ENCODE measurements around the gene DDR2.
"Not testable (repeated sequence)": the region's sequence is repeated elsewhere in the genome, so short reads cannot be mapped to it uniquely, and the experiment has no call there.

Gene DDR2

DNA sequence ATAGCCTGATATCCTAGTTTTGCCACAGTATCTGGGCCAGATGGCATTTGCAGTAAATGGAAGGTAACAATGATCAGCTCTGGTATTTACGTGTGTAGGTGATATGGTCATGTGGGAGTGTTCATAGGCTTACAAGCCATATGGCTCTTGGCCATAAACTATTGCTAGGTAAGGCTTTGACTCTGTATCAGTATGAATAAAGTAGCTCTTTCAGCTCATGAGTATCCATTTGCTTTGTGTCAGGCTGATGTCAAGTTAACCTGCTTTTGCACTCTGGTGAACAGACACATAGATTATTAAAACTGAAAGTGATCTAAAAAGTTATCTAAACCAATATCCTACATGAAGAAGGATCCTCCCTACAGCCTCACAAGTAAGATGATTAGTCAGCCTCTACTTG lies 69.0 kb downstream of the DDR2 start:
- no peak for DNase-seq

DNA sequence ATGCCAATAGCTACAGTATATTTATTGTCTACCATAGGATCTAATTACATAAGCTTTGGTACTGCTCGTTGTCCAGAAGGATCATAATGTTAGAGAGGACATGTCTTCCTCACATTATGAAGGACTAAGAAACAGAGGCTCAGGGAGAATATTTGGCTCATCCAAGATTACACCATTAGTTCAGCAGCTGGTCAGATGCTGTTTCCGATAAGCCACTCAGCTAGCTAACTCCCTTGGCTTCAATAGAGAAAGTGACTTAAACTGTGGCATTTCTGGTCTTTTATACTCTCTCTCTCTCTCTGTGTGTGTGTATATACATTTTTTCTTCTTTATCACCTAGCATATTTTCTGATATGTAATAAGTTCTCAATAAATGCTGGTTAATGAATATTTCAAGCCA lies 70.4 kb downstream of the DDR2 start:
- no peak for DNase-seq

DNA sequence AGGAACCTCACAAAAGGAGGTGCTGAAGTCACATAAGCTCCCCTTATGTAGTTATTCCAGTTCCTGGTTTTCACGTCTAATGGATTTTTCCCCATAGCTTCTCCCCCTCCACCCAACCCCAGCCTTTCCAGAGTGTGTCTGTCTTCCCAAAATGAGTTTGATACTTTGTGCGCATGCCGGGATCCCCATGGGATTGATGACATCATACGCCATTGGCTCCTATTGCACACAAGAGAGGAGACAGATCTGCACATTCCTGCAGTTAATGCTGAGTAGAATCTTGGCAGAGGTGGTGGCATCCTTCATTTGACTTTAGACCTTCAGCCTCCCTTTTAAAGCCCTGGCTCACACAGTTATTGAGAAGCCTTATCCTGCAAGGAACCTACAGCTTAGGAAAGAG lies 71.4 kb downstream of the DDR2 start:
- DNase-seq: no peak

DNA sequence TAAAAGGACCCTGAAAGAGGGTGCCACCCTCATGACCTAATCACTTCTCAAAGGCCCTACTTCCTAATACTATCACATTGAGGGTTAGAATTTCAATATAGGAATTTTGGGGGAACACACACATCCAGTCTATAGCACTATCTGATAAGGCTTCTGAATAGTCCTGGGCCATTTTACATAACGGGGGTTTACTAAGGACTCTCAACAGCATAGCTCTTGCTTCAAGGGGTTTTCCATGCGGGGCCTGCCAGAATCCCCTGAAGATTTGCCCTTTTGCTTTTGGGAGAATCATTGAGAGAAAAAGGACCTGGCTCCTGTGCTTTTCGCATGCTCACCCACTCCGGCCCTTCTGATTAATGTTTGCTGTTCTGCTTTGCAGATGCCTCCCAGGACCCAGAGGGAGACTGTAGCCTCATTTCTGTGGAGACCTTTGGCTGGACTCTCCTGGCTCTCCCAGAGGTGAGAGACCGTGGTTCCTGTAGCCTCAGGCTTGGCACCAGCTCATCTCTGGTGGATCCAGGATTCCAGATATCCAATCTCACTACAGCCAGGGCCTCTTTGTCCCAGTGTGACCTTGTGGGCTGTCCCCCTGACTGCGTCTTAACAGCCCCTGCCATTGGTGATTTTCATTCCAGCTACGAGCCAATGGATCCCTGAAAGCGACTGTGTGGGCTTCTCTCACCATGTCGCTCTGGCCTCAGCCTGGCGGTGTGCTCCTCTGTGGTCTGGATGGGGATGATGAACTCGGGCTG lies 72.6 kb downstream of the DDR2 start:
- DNase-seq: no peak

DNA sequence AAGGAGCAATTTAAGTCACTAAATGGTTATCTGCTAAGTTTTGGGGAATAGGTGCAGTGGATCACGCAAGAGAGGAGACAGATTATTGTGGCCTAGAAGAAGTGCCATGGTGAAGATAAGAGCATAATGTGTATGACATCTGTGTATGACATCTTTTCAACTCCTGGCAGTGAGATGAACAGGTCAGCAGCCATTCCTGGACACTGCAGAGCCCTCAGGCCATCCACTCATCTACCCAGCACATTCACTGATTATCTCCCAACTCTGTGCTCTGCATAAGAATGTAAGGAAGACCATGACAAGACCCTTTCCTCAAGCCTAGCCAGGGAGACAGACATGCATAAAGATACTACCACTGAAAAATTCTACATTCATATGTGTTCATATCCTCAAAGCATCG lies 73.7 kb downstream of the DDR2 start:
- DNase-seq: no peak

DNA sequence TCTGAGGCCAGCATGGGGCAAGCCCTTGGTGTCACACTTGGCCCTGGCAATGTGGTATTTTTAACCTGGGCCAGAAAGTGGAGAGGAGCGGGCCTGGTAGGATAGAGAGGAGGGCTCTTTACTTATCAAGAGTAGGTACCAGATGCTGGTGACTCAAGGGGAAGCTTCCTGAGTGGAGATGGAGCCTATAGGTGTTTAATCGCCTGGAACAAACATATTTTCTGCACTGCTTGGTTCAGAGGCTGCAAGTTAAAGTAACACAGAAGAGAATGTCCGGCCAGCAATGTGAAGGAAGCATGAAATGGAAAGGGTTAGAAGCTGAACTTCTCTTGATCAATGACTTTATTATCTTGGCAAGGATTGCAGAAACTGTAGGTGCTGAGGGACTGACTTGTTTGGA lies 74.3 kb downstream of the DDR2 start:
- no peak for DNase-seq

DNA sequence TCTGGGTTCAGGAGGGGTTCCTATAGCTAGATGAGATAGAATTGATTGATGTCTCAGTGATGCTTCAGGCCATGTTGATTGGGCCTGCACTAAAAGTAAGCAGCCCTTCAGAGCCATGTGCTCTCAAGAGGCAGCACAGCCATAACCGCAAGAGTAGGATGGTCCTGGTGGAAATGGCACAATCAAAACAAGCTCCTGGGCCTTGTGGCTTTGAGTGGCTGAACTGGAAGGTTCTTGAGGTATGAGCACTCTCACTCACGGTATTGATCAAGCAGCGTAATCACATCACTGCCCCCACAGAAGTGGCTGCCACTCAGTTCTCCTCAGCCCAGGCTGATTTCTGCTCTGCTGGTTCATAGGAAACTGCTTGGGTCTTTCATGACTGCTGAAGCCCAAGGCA lies 76.0 kb downstream of the DDR2 start:
- DNase-seq: no peak

DNA sequence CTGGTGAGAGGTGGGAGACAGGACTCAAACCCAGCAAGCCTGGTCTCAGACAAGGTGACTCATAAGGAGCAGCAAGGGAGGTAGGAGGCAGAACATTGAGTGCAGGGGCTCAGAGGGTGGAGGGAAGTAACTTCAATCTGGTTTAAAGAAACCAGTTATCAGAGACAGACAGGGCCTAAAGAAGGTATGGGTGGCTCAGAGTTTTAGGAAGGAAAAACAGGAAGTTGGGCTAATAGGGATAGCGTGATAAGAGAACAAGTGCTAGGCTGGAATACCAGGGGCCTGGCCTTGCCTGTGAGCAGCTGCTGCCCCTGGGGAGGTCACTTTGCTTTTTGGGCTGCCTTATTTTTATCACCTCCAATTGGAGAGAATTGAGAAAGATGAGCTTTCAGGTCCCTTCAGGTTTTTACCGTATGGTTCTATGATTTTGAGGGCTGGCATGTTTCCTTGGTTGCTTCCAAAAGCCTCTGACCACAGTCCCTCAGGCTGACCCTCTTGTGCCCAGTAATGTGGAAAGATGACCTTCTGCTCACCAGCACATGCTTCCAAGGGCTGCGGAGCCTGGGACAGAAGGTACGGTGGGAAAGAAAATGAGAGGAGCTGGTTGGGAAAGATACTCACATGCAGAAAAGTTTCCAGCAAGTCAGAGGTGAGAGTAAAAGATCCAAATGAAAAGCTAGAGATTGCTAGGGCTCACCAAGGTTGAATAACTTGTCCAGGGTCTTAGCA lies 77.0 kb downstream of the DDR2 start:
- DNase-seq: no peak

DNA sequence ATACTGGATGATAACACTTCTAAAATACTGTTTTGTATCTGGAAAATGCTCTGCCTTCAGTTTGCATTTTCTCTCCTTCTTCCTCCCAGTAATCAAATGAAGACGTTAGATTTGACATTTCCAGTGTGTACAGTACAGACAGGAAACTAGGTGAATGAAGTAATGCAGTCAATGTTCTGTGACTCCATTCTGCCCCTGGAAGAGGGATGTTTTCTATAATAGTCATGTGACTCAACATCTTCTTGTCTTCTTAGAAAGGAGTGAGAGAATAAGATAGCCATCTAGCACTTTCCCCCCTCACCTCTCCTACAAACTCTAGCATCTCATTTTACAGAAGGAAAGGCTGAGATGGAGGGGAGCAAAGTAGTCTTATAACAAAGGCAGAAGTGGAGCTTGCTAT lies 77.6 kb downstream of the DDR2 start:
- DNase-seq: no peak

DNA sequence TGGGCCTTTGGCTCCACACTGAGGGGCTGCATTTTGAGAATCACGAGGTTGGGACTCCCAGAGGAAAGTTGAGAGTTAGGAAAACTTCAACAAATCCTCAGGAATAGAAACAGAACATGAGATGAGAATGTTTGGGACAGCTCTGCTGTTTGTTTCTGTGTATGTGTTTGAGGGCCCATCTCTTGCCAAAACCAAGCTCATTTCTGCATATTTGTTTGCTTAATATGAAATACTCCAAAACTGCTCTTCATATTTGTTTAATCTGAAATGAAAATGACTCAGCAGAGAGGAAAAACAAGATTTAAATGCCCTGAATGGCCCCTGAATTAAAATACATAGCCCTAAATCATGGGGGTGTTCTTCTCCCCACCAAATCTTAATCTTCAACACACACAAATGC lies 78.1 kb downstream of the DDR2 start:
- no peak for DNase-seq

DNA sequence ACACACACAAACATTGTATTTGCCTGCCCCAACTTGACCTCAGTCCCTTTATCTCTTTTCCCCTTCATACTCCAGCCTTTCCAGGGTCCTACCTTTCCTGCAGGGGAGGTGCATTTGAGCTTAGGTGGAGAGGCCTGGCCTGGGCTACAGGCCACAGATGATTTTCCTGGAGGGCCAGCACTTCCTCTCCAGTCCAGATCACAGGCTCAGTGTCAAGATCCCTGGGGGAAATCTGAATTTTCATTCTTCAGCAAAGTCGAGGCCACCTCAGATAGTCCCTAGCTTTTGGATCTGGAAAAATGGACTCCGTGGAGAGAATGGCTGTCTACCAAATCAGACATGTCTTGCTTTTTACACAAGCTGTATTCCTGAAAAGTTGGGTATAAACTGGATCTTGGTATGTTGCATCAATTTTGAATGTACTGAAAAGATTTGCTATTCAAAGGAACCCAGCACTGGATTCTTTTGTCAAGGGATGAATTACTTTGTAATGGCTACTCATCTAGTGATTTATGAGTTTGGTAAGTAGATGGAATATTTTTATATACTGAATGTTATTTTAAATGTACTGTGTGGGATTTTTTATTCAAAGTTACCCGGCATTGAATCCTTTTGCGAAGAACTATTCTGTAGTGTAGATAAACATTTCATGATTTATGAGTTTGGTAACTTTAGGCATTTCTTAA lies 78.7 kb downstream of the DDR2 start:
- no peak for DNase-seq

DNA sequence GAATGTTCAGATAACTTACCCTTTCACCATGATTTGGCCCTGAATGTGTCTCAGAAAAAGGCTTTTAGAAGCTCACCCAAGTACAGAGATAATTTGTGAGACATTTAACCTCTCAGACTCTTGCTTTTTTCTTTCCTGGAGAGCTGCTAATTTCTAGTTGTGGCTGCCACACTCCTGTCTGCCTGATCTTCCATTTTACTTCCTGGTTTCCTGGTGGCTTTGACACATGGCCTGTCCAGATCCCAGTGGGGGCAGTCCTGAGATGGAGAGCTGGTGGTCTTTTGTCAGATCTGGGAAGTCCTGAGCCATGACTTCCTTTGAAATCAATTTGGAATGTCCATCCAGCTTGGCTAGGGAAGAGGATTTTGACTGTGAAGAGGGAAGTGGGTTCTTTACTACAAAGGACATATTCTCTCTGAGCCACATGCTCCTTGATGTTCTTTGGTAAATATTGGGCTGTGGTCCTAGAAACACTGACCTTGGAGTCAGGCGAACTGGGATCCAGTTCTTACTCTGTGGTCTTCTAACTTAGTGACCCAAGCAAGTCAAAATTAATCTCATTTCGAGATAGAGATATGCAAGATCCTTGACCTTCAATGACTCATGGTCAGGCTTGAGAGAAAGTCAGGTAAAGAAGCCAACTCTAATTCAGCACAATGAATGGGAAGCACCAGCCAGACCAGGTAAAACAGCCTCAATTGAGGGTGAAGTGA lies 80.2 kb downstream of the DDR2 start:
- no peak for DNase-seq

DNA sequence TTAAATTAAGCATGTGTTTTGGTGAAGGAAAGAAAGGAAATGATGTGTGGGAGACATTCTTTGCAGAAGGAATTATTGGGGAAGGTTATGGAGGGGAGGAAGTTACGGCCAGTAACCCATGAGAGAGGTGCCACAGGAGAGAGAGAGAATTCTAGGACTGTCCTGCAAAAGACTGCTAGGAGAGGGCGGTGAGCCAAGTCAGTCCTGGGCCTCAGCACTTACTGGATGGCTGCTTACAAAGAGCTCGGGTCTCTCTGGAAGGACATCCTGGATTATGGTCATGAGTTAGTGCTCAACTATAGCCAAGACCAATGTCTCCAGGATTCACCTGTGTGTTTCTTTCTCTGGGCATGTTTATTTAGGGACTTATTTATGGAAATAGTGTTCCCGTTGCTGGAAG lies 83.9 kb downstream of the DDR2 start:
- no peak for DNase-seq

DNA sequence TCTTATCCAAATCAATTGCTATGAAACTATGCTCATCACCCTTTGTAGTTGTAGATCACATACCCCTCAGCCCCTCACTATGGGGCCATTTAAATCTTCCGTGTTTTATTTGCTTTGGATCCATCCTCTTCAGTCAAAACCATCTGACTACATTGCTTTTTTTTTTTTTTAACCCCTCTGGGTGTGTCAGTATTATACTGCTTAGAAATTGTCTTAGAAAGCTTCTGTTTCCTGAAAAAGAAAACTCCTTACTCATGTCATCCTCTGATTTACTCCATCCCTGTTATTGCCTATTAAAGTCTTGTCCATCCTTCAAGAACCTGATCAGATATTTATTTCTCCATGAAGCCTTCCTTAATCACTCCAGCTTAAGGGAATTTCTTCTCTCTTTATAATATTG lies 84.3 kb downstream of the DDR2 start:
- no peak for DNase-seq

DNA sequence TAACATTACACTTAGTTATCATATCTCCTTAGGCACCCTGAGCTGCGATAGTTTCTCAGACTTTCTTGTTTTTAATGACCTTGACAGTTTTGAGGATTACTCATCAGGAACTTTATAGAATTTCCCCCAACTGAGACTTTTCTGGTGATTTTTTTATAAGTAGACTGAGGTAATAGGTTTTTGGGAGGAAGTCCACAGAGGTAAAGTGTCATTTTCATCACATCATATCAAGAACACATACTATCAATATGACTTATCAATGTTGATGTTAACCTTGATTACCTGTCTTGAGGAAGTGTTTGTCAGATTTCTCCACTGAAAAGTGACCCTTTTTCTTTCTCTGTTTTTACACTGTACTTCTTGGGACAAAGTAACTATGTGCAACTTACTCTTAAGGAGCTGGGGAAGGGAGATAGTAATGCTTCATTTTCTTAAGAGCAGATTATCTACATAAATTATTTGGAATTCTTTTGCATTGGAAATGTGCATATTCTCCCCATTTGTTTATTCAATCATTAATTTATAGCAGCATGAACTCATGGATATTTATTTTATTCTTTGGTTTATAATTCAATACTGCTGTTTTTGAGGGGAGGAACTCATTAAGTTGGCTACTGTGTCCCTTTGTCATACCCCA lies 85.4 kb downstream of the DDR2 start:
- DNase-seq: no peak

DNA sequence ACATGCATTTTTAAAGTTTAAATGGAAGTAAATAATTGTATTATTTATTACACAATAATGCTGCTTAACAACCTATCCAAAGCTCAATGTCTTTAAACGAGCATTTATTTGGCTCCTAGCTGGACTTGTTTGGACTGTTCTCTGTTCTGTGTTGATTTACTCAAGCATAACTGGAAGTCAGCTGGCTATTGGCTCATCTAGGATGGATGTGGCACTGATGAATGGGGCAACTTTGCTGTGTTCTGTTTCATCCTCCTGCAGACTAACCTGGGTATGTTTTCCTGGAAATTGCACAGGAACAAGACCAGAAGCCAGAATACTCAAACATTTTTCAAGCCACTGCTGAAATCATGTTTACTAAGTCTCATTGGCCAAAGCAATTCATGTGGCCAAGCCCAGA lies 87.4 kb downstream of the DDR2 start:
- no peak for DNase-seq

DNA sequence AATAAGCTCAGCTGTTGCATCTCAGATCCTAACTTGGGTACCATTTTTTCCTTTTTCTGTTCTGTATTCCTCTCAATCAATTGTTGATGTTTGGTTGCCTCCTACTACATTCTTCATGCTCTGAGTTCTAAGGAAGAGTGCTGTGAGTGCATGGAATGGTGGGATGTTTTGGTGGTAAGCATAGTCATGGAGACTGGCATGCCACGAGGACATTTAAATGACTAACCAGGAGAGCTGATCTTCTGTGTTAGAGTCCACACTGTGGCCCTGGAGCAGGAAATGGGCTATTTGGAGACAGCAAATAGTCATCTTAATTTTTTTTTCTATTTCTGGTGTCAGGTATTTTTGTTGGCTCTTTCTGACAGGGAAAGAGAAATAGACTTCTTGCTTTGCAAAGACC lies 88.7 kb downstream of the DDR2 start:
- DNase-seq: no peak

DNA sequence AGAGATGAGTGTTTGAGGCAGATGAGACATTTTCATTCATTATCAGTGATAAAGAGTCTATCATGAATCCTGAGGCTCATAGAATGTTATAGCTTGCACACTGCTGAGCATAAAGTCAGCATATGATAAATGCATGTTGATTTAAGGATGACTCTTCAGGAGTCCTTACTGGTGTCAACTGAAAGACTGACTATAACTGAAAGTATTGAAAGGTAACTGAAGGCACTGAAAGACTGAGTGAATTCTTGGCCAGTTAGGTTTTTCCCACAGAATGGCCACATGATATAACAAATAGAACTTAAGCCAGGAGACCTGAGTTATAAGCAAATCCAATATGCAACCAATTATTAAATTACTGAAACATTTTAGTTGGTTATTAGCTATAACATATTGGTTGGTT lies 89.2 kb downstream of the DDR2 start:
- no peak for DNase-seq

DNA sequence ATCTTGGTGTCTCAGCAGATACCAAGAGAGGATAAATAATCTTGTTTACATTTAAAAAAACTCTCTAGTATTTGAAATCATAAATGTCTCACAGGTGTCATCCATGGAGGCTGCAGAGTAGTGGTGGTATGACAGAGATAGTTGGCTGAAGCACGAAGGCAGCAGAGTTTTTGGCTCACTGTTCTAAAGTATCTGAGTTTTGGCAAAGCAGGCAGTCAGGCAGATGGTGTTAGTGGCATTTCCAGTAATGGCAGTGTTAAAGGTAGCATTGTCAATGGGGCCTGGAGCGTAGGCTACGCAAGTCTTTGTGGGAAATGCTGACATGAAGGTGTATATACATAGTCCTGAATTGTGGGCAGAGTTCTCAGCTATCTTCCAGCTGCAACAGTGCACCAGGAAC lies 89.8 kb downstream of the DDR2 start:
- DNase-seq: no peak

DNA sequence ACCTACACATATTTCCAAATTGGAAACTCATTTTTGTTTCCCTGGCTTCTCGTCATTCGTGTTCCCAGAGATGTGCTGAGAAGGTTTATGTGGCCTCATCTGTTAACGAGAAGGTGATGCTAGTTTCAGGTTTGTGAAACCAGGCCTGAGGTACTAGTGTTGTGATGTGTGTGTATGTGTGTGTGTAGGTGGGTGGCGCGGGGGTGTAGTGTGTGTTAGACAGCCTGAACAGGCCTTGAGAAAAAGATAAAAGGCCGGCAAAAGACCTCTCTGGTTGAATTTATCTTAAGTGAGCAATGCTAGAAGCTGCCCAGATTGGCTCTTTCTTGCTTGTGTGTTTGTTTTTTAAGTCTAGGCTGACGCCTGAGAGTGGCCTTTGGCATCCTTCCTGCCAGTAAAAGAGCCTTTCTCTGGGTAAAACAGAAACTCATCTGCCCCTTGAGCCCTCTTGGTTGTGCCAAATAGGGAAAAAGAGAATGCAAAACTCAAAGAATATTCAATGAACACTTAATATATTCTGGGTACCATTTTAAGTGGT lies 92.4 kb downstream of the DDR2 start:
- no peak for DNase-seq

DNA sequence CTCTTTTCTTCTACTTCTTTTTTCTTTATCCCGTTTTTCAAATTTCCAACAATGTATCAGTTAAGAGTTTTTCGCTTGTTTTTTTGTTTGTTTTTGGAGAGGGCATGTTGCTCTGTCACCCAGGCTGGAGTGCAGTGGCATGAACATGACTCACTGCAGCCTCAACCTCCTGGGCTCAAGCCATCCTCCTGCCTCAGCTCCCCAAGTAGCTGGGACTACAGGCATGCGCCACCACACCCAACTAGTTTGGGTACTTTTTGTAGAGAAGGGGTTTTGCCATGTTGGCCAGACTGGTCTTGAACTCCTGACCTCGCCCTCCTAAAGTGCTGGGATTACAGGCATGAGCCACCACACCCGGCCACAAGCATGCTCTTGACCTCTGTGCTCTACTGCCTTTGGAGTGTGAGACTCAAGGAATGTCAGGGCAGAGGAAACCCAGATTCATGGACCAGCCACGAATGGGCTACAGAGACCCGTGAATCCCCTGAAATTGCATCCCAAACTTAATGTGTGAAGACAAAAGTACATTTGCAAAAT lies 93.1 kb downstream of the DDR2 start:
- DNase-seq: no peak

DNA sequence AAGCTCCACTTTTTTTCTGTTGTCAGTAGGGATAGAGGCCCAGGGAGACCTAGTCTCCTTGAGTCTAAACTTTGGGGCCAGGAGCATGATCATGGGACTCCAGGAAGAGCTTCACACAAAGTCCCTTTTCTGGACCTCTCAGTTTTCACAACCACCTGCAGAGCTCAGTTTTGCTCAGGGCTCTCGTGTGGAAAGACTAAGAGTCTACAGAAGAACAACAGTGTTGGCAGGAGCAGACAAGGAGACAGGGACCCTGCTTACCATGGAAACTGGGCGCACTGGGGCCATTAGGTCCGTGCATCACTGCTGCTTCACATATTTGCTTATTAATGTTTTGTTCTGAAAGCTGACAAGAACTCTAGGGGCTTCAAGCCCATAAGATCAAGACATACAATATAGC lies 94.3 kb downstream of the DDR2 start:
- no peak for DNase-seq

DNA sequence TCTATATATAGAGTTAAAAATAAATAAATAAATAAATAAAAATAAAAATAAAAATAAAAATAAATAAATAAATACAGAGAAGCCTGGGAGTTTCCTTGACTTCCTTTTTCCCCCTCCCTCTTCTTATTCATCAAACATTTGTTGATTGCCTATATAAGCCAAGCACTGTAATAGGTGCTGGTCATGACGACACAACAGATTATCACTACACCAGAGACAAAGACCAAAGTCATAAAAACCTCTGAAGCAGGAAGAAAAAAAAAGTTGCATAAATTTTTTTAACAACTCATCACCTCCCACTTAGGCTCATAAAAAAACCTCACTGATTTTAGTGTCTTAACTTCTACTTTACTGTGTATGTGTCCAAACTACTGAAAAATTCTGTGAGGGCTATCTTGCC lies 95.2 kb downstream of the DDR2 start:
- not testable (repeated sequence) for DNase-seq

All from NCI-H345 (cell line).